Measurements from ENCODE around the gene C17orf67. TPM values are rescaled to one million over a fixed set of nuclear protein-coding genes. Genes with fewer than 3 reads are reported as not detected.

The C17orf67 gene
- 2.0 TPM for total RNA-seq
- long read RNA-seq = 0 reads

GRCh38 chr17:56833809-56834379, at the start of gene C17orf67, which contains the start of gene DGKE:
TSS of gene C17orf67 (minus strand) at chr17:56833920. CDS start at chr17:56815810, 18,110 bp downstream.
TSS of gene DGKE (plus strand) at chr17:56834151. CDS start at chr17:56834796, 645 bp downstream.
- peak; percentile 100 for DNase-seq (ENCODE audit: low spot score)

DNA sequence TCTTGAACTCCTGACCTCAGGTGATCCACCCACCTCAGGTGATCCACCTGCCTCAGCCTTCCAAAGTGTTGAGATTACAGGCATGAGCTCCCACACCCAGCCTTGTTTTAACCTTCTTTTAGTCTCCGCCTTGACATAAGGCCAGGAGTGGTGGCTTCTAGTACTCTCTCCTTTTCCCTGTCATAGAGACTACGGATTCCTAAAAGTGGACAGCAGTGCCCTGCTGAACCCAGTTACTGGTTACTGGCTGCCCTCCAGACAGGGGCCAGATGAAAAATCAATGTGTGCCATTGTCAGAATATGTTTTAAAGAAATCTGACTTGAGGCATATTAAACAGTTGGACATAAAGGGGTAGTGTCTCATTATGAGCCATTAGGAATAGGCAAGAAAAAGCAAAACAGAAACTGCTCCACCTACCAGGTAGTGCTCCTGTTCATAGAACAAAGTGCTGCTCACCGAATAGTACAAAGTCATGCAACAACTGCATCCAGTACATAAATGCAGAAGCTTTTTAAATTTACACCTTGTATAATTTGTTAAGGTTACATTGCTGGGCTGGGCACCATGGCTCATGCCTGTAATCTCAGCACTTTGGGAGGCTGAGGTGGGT, 48.1 kb upstream of the C17orf67 start:
- DNase-seq (ENCODE audit: low spot score) = no peak

GRCh38 chr17:56880571-56880970, 46.9 kb upstream of the C17orf67 start:
- DNase-seq (ENCODE audit: low spot score) = no peak

DNA sequence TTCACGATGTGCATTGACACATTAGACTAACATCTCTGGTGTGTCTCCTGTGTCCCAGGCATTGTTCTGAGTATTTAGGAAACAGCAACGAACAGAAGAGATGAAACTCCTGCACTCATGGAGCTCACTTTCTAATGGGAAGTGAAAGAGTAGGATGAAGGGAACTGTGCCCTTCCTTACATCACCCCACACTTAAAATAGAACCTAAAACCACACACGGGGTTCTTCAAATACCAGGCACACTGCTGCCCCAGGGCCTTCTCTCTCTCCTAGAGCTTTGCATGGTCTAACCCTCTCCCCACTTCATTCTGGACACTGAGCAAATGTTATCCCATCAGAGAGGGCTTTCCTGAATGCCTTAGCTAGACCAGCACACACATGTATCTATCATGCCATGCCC, 46.4 kb upstream of the C17orf67 start:
- DNase-seq (ENCODE audit: low spot score) = no peak

DNA sequence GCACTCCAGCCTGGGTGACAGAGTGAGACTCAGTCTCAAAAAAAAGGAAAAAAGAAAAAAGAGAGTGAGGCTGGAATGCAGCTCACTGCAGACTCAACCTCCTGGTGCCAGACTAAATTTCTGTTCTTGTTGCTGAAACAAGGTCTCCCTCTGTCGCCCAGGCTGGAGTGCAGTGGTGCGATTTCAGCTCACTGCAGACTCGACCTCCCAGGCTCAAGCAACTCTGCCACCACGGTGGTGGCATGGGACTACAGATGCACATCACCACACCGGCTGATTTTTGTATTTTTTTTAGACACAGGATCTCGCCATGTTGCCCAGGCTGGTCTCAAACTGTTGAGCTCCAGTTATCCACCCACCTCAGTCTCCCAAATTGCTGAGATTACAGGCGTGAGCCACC, 45.6 kb upstream of the C17orf67 start:
- no peak for DNase-seq (ENCODE audit: low spot score)

DNA sequence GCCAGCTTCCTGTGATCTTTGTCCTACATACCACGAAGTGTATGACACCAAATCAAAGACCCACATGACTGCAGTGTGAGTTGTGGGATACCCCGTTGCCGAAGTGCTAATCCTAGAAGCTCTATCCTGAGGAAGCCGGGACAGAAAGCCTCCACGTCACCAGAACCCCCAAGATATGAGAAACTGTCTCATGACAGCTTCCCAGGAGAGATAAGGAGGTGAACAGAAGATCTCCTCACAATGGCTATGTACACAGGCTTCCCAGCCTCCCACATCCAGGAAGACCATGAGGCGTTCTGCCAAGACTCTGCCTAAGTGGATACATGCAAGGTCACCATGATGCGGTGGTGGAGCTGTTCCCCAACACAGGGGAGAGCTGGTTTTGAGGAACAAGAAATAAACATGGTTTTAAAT, 43.1 kb upstream of the C17orf67 start:
- no peak for DNase-seq (ENCODE audit: low spot score)

- DNase-seq (ENCODE audit: low spot score) = no peak
These were observed 36.4 kb upstream of the C17orf67 start for GRCh38 chr17:56870081-56870651.

GRCh38 chr17:56868716-56869115, 35.0 kb upstream of the C17orf67 start:
- no peak for DNase-seq (ENCODE audit: low spot score)

- DNase-seq (ENCODE audit: low spot score) = no peak
These were observed 34.2 kb upstream of the C17orf67 start for GRCh38 chr17:56867948-56868376.

- no peak for DNase-seq (ENCODE audit: low spot score)
These were observed 32.8 kb upstream of the C17orf67 start for GRCh38 chr17:56866496-56866895.

DNA sequence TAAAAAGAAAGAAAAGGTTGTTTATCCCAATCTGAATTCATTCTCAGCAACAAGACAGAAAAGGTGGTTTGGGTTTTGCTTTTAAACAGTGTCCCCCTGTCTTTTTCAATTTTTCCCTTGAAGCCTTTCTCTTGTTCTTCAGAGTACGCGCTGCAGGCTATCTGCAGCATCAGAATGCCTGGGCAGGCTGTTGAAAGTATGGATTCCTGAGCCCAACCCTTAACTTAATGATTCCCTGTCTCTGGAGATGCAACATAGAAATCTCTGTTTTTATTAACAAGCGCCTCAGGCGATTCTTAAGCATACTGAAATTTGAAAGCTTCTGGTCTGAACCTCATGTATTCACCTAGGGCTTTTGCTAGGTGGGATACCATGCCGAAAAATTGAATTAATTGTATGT, 32.4 kb upstream of the C17orf67 start:
- no peak for DNase-seq (ENCODE audit: low spot score)

DNA sequence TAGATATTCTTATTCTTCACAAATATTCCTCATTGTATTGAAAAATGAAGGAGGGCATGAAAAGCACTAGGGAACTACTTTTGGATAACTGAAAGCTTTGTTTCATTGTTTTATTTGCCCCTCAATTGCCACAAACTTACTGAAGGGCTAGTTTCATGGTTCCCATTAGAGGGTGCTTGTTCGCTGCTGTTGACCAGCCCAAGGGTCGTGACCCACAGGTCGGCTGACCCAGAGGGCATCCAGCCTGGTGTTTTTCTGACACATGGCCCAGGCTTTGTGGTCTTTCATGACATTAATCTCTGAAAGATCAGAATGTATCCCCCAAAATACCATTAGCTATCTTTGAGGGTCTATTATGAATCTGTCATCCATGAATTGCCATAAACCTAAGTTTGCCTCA, 30.3 kb upstream of the C17orf67 start:
- no peak for DNase-seq (ENCODE audit: low spot score)

GRCh38 chr17:56861899-56862298, 28.2 kb upstream of the C17orf67 start:
- DNase-seq (ENCODE audit: low spot score) = no peak

DNA sequence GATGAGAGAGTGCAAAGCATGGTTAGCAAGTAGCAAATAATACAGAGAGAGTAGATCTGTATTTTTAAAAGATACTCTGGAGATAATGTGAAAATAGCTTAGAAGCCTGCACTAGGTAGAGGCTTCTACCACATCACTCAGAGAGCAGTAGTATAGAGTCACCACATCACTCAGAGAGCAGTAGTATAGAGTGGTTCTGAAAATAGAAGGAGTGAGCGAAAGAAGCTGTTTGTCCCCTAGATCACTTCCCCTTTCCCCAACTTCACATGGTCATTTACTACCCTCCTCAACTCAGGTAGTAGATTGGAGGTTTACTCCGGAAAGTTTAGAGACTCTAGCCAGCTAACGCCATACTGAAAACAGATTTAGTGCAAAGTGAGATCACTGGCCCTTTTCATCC, 17.3 kb upstream of the C17orf67 start:
- no peak for DNase-seq (ENCODE audit: low spot score)

- DNase-seq (ENCODE audit: low spot score) = no peak
These were observed 16.9 kb upstream of the C17orf67 start for GRCh38 chr17:56850591-56850990.

DNA sequence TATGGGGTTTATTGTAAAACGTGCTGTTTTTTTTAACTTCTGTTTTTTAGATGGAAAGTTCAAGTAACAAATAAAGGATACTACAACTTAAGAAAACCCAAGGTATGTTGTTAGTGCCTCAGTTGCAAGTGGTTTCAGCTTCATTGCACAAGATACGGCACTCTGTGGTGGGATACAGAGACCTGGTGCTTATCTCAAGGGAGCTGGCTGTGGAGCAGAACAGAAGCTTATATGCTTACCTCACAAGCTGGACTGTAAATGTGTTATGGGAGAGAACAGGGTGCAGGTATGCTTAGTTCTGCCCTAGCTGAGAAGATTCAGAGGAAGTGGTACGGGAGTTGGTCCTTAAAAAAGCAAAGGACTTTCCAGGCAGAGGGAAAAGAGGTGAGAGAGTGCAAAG, 15.4 kb upstream of the C17orf67 start:
- DNase-seq (ENCODE audit: low spot score) = no peak

DNA sequence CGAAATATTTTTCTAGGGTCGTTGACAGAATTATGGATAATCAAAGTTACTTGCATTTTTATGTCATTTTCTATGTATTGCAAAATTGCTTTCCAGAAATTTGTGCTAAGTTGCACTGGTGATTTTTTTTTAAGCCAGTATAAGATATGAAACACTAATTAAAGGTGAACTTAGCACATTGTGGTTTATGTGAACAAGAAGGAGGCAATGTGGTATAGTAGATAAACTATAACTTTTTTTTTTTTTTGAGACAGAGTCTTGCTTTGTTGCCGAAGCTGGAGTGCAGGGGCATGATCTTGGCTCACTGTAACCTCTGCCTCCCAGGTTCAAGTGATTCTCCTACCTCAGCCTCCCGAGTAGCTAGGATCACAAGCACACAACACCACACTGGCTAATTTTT, 13.4 kb upstream of the C17orf67 start:
- DNase-seq (ENCODE audit: low spot score) = no peak

DNA sequence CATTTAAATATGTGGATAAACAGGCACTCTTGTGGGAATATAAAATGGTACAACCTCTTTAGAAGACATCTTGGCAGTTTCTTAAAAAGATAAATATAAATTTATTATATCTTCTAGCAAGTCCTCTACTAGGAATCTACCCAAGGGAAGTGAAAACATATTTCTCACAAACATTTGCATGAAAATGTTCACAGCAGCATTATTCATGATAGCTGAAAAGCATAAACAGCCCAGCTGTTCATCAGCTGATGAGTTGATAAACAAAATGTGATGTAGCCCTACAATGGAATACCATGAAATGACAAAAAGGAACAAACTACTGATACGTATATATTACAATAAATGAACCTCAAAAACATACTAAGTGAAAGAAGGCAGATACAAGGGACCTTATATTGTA, 12.2 kb upstream of the C17orf67 start:
- DNase-seq (ENCODE audit: low spot score) = no peak

DNA sequence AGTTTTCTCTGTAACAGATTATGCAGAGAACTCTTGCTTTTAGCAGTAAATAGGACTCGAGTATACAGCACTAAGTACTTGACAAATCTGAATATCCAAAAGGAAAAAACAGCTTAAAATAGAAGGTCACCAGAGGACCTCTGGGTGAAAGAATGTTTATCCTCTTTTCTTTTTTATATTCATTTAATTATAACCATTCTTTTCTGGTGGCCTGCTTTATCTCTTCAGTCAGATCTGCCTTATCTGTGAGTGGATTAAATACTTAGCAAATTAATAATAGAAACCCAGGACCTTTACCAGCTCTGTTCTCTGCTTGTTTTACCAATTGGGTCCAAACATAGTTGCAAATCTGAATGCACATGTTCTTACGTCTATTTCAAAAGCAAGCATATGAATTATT, 8.9 kb upstream of the C17orf67 start:
- no peak for DNase-seq (ENCODE audit: low spot score)

DNA sequence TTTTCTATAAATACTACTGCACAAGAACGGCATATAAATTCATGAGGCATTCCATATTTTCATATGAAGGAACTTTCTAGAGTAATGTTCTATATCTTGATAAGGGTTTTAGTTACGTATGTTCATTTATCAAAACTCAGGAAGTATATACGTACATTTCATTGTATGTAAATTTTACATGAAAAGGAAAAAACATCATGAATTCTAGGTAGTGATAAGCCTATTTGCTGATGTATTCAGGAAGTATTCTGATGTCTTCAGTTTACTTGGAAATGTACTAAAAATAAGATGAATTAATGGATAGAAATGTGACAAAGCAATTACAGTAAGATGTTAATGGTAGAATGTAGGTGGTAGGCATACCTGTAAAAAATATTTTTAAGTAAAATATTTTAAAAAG, 5.0 kb upstream of the C17orf67 start:
- no peak for DNase-seq (ENCODE audit: low spot score)

DNA sequence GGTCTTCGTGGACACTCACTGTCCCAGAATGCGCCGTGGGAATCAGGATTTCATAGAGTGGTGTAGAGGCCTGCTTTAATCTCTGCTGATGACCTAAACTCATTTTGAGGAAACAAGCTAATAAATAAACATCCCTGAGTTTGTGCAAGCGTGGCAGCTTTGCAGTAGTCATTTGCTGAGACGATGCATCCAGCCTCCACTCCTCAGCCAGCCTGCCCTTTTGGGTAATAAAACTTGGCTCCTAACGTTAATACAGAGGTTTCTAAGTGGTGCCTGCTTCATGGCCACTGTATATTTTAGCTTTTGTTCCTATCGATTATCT, 1.5 kb upstream of the C17orf67 start:
- DNase-seq (ENCODE audit: low spot score) = no peak

GRCh38 chr17:56834380-56835263, 902 bp upstream of the C17orf67 start:
- DNase-seq (ENCODE audit: low spot score) = no peak

Data from mesenteric fat pad (tissue), 1 donor.